Activated CD4-positive, alpha-beta T cell treated with anti-CD3 and anti-CD28 coated beads, Interleukin-2, amount 50 U/mL, for 48 hours (primary cell): ENCODE measurements around the gene IQGAP3.

ENCODE experiments used
- DNase-seq, 2 experiments: peaks; one replicate each; pipeline ENCODE4 v3.0.0-alpha.2; 2020

The IQGAP3 gene

DNA sequence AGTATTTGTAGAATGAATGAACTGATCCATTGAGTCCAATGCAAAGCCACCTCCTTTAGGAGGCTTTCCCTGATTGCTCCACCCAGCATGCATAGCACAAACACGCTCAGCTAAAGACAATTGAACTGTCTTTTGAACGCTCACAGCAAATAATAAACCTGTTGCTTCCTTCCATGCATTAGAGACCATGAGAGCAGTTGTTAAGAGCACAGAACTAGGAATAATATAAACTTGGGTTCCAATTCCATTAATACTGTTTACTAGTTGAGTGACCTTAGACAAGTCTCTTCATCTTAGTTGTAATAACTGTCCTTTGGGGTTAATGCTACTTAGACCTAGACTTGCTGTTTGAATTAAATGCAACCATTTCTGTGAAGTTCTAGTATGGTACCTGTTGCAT, 65.9 kb downstream of the IQGAP3 start:
- DNase-seq: no peak

DNA sequence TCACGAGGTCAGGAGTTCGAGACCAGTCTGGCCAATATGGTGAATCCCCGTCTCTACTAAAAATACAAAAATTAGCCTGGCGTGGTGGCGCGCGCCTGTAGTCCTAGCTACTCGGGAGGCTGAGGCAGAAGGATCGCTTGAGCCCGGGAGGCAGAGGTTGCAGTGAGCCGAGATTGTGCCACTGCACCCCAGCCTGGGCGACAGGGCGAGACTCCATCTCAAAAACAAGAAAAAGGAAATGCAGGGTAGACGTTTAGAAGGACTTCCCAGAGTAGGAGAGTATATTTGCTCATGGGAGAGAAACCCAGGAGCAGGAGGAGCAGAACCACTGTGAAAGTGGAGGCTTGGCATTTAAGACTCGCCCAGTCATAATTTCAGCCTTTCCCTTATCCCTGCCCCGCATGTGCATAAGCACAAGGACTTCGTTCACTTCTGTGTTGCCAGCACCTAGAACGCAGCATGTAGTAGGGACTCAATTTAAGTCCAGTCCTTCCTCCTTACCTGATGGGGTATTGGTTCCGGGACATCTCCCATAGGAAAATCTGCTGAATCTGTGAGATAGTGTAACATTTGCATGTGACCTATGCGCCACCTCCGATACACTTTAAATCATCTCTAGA, 66.6 kb downstream of the IQGAP3 start:
- DNase-seq: no peak

DNA sequence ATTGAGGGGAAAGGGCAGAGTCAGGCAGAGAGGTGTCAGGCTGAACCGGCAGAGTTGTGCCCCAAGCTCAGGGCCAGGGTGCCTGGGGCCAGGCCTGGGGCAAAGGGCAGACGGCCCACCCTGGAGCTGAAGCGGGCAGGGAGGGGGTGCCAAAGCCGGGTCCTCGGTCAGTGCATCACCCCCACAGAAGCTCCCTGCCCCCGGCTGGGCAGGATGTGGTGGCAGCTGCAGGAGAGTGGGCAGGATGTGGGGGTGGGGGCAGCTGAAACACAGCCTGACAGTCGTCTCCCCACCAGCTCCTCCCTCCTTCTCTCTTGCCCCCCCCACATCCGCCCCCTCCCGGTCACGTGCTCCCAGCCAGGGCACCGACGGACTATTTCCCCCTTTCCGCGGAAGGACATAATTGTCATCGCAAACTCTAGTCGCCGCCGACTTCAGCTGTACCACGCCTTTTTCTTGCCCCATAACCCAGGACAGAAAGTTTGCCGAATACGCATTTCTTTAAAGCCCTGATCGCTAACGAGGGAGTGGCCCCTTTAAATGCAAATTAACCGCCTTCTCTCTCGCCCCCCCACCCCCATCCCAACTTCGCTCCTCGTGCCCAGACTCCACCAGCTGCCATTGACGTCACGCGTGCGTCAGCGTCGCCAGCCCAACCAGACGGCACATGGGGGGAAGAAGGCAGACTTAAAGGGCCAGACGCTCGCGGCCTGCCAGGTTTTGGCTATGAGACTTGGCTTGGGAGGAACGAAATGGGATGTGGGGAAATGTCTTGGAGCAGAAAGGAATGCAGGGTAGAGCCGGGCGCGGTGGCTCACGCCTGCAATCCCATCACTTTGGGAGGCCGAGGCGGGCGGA, 67.3 kb downstream of the IQGAP3 start:
- peak; percentile 97 to 98 for DNase-seq

DNA sequence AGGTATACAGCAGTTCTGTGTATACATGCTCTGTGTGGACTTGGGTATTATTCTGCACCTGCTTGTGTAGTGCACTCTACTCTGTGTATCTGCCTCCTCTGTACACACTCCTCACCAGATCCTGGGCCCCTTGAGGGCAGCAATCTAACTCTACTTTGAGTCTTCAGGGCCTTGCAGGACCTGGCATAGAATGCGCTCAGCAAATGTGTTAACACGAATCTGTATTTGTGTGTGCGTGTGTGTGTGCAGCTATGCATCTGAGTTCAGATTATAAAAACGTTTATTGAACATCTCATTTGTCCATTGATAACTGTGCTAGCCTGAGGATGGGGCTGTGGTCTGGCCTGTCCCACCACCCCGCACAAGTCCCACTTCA, 67.9 kb downstream of the IQGAP3 start:
- peak in 1 of 2 experiments; percentile 52 for DNase-seq

DNA sequence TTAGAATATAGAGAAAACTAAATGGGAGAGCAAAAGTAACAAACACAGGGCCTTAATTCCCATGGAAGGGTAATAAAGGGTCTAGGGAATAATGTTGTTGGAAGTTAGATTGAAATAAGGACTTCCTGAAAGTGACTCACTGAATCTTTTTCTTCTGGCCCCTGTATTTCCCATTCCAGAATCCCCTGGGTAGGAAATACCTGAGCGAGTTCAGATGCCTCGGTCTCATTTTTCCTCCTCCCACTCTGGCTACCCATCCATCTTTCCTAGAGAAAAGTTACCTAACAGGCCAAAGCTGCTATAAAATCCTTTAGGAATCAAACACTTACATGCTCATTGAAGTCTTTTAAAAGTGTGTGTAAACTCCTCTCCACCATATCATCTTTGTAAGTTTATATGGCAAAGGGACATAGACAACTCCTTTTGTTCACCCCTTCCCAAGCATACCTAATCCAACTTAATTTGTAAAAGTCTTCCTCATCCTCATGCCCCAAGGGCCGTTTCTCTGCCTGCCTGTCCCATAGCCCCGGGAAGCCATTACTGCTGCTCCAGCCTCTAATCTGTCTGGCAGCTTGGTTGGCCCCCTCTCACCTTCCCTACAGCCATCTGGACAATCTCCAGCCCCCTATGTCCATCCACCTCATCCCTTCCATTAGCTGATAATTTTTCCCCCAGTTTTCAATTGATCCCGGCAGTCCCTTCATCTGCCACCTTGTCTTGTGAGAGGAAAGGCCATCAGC, 68.5 kb downstream of the IQGAP3 start:
- no peak for DNase-seq

DNA sequence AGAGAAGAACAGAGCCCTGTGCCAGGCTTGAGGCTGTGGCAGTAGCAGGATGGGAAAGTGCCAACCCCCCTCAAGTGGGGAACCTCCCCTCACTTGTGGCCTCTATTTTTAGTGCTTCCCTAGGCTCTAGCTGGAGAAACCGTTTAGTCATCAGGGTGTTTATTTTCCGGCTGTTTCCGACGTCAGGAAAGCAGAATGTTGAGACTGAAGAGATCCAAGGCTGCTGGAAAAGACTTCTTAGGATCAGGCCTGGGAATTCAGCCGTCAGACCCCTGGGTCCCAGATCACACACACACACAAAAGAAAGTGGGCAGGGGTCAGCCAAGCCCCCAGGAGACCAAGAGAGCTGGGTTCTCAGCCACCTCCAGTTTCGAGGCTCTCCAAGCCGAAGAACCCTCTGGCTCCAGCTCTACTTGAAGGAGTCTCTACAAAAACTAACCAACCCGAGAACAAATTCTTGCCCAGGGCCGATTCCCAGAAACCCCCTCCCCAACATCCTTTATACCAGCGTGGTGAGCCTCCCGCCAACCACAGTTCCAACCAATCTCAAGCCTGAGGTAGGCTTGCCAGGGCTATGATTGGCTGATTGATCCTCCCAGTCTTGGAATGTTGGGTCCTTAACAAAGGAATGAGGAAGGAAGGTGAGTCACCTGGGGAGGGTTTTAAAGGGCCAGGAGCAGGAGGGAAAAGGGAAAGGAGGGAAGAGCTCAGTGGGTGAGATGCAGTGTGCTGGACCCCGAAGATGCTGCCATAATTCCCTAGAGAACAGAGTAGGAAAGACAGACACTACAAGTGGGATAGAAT, 69.3 kb downstream of the IQGAP3 start:
- DNase-seq: no peak

DNA sequence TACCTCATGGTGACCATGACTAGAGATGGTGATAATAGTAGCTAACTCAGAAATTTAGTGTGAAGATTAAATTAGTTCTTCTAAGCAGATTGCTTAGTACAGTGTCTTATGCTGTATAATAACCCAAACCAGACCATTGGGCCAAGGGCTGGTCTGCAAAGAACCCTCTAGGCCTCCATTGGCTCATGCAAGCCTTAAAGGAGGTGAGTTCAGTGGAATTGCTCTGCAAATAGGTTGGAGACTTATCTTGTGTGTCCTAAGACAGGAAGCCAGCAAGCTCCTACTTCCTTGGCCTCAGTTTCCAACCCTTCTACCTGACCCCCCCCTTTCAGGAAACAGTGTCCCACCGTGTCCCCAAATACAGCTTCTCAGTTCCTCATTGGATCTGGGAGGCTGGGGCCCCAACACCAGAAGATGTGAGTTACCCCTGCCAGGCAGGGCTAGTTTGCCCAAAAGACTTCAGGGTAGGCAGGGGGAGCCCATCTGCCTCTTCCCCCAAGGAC, 69.9 kb downstream of the IQGAP3 start:
- DNase-seq: no peak

DNA sequence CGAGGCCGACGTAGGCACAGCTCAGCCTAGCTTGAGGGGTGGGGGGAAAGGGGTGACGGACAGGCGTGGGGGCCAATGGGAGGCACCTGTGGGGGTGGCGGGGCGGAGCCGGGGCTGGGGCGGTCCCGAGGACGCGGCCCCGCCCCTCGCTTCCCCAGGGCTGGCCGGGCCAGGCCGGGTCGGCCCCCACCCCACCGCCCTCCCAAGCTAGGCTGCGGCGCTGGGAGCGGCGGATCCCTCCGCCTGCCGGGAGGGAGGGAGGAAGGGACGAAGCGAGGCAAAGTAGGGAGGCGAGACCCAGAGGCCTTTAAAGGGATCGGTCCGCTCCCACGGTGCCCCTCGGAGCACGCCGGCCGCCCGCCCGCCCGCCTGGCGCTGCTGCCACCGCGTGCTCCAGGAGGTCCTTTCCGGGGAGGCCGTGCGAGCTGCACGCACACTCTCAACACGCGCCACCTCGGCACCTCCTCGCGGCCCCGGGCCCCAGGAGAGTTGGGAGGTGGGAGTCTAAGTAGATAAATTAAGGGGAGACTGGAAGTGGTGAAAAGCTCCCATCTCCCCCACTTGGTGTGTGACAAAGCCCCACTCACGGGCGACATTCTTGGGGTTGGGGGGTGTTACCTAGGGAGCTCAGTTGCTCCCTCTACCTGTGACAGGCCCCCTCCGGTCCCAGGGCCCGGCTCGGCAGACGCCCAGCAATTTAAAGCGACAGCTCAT, 71.4 kb downstream of the IQGAP3 start:
- peak; percentile 92 to 94 for DNase-seq

DNA sequence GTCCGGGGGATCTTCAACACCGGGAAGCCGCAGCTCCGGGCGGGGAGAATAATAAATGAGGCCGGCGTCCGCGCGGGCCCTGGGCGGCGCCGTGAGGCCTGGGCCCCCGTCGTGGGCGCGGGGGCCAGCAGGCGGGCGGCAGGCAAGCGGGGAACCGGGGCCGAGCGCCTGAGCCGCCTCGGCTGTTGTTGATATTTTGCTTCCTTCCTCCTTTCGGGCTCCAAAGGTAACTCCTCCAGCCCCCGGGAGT, 71.9 kb downstream of the IQGAP3 start, which contains the start of gene MEF2D:
Gene MEF2D (minus strand): TSS at position 233 of the 250 bp plus-strand sequence. CDS start 17,483 bp downstream, outside the sequence.
- no peak for DNase-seq

DNA sequence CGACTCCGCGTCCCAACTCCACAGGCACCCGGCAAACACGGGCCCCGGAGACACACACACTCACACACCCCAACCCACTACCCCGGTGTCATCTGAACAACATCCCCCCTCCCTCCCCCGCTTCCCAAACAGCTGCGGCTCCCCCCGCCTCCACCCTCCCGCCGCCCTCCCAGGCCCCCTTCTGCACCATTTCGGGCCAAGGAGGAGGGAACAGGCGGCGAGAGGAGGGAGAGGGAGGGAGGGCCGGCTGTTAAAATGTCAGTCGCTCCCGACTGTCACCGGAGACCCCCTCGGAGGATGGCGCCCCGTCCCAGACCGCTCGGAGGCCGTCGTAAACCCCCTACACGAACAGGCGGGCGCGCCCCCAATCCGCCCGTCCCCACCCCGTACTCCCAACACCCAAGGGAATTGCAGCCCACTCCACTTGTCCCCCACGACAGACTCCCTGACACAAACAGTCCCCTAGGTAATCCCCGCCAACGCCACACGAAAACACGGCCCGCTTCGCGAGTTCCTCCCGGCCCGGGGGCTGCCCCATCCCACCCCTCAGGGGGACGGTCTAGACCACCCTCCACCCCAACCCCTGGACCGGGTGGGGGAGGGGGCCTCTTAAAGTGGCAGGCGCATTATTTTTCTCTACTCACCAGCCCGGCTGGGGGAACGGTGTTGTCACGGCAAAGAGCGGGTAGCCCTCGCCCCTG, 72.4 kb downstream of the IQGAP3 start:
- DNase-seq: no peak

DNA sequence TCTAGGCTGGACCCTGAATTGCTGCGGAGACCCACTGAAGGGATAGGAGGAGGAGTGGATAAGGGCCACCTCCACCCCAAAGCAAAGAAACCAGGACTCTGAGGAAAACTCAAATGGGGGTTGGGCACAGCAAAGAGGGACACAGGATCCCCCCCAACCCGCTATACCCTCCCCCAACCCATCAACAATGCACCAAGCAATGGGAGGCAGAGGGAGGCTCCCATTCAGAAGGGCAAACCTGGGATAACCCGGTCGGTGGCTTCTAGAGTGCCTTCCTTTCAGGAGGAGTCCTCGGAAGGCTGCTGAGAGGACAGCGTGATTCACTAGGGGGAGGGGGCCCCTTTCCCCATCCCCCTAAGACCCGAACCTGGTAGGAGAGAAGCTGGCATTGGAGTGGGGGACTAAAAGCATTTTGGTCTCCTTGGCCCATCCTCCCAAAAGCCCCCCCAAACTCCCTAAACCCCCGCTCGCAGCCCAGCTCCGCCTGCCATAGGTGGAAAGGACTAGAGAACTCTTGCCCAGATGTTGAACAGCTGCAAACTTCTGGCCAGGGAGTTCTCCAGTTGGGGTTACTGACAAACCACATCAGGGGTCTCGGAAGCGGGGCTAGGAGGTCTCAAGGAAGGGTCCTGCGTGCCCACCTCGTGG, 73.0 kb downstream of the IQGAP3 start:
- DNase-seq: no peak

DNA sequence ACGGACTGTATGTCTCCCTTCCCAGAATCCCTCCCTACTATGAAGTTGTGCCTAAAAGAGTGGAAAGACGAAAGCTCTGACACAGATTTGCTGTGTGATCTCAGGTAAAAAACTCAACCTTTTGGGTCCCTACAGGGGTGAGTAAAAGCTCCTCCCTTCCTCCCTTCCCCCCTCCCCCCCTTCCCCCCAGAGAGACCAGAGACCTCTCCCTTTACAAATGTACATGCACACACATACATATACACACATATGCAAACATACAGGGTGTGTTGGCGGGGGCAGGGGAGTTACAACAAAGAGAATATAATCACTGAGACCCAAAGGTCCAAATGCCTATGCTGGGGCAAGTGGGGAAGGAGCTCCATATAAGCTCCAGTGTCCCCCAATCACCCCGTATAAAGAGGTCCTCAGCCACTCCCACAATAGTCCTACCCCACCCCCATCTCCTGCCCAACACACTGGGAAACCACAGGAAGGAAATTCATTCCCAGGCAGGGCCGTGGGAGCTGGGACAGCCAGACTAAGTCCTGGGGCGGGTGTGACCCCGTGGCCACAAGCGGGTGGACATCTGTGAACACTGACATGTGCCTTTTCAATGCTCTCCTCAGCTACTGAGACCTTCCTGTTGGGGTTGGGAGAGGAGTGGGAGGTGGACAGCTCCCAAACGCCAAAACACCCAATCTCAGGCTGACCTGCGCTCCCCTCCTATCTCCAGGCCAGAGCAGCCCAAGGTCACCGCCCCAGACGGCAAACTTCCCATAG, 73.8 kb downstream of the IQGAP3 start:
- peak in 1 of 2 experiments; percentile 2 for DNase-seq

DNA sequence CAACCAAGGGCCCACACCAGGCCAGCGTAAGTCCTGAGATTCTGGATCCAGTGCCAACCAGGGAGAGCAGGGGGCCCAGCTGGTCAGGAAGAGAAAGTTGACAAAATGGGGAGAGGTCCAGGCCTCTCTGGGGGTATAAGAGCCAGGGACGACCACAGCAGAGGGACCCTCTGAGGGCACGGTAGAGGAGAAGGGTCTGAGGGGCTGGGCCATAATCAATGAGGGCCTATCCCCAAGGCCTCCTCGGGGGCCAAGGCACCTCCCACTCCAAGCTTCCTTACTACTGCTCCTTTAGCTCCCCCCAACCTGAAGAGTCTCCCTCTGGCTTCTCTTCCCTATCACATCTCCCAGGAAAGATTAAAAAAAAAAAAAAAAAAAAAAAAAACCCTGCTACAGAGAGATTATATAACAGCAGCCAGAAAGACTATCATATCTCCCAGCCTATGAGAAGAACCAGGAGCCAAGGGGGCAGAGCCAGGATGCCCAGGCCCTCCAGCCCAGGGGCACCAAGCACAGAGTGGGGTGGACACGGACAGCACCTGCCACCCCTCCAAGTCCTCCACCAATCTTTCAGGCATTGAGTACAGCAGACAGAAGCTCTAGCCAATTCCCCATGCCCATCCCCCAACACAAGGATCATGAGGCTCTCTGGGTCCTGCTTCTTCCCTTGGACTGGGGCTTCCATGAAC, 74.5 kb downstream of the IQGAP3 start:
- DNase-seq: peak in 1 of 2 experiments; percentile 2

DNA sequence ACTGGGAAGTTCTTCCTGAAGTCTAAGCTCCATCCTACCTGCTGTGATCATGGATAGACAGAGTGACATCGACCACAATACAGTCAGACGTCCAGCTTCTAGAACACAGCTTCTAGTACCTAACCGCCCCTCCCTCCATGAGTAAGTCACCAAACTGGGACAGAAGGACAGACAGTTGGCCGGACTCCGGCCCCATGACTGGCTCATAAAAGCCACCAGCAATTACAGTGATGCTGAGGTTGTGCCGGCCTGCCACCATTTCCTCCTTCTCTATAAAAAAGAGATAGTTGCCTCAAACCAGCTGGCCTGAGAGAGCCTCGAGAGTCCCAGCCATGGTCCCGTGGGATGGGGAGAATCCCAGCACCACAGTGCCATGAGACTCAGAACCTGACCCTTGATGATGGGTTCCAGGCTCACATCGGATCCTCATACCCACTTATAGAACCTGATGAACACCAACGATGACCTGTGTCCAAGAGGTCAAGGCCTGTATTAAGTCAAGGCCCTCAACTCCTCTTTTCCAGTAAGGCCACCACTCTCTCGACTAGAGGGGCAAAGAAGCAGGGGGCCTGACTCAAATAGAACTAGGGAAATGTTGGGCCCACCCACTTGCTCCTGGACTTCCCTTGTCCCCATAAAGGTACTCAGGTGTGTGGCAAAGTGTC, 75.2 kb downstream of the IQGAP3 start:
- peak in 1 of 2 experiments; percentile 2 for DNase-seq

DNA sequence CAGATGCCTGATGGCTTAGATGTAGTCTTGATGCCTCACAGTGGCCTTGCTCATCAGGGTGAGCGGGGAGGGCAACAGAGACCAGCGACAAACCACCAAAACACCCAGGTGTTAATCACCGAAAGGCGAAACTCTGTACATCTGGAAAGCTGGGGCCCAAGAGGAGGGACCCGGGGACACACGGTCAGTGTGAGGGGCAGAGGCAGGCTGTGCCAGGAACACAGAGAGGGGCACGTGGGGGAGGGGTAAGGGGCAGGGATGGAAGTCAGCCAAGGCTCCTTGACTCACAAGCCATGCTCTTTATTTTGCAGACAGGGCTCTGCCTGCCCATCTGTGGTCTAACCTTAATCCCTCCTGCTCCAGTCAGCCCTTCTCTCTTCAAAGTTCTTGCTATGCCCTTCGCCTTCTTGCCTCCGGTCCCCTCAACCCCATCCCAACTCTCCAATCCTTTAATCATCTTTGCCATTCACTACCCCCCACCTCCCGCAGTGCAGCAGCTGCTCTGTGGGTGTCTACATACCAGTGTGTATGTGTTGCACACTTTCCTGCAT, 76.1 kb downstream of the IQGAP3 start:
- DNase-seq: no peak

DNA sequence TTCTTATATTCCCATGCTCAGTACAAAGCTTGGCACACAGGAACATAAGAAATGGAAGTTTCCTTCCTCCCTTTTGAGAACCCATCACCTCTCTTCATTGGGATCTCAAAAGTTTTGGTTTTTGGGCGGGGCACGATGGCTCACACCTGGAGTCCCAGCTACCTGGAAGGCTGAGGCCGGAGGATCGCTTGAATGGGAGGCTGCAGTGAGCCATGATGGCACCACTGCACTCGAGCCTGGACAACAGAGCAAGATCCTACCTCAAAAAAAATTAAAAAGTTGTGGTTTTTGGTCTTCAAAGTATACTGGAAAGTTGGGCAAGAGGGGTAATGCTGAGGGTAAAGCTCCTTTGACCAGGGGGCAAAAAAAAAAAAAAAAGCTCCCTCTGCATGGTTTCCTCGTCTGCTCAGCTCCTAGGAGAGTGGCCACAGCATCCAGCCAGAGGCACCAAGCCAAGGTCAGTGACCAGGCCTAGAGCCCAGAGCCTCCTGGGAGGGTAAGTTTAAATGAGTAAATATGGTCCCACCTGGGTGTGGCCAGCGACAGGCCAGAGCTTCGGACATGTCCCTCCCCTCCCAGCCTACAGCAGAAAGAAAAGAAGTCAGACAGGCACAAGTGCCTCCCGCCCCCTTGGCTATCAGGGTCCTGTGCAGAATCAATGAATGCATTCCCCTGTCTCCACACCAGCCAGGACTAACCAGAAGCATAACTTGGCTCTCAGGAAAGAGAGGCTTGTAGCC, 76.8 kb downstream of the IQGAP3 start:
- no peak for DNase-seq

DNA sequence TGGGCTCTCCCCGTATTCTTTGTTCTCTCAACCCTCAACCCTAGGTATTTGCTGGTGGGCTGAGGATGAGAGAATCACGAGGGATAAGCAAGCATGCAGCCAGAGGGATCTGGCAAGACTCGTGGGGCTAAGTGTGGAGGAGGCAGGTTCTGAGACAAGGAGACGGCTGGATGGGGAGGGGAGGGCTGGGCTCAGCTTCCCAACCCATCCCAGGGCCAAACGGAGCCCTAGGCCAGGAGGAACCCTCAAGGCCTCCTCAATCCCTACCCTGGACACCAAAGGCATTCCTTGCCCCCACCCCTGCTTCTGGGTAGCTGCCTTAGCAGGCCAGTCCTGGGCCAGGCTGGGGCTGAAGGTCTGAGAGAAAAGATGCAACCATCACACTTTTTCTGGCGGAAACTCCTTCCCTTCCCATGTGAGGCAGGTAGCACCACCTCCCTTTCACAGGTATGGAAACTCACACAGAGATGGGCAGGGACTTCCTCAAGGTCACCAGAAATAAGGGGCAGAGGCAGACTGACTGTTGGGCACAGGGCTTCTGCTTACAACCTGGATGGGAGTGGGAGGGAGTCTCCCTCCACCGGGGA, 78.0 kb downstream of the IQGAP3 start:
- no peak for DNase-seq

DNA sequence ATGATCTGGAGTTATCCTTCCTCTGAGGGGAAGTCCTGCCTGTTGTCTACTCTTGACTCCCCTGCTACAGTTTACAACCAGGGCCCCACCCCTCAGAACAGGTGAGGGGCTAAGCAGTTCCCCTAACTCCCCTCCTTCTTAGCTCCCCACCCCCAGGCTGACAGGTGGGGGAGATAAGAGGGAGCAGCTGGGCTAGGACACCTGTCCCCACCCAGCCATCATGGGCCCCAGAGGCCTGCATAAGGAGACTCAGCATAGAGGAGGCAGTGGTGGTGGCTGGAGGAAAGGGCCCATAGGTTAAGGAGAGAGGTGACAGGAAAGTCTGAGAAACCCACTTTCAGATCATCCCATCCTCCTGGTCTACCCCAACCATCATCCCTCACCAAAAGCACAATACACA, 78.6 kb downstream of the IQGAP3 start:
- no peak for DNase-seq
